Suppressor macrophage (primary cell): ENCODE data around the gene KSR2.

ENCODE experiments used
- DNase-seq, 4 experiments: peaks; one replicate each; pipeline ENCODE4 v3.0.0-alpha.2; 2020 to 2022

KSR2 gene

GRCh38 chr12:117486840-117487659 lies 481.7 kb downstream of the KSR2 start:
- DNase-seq, result peak; percentile 47 to 75 (median 64)

DNA sequence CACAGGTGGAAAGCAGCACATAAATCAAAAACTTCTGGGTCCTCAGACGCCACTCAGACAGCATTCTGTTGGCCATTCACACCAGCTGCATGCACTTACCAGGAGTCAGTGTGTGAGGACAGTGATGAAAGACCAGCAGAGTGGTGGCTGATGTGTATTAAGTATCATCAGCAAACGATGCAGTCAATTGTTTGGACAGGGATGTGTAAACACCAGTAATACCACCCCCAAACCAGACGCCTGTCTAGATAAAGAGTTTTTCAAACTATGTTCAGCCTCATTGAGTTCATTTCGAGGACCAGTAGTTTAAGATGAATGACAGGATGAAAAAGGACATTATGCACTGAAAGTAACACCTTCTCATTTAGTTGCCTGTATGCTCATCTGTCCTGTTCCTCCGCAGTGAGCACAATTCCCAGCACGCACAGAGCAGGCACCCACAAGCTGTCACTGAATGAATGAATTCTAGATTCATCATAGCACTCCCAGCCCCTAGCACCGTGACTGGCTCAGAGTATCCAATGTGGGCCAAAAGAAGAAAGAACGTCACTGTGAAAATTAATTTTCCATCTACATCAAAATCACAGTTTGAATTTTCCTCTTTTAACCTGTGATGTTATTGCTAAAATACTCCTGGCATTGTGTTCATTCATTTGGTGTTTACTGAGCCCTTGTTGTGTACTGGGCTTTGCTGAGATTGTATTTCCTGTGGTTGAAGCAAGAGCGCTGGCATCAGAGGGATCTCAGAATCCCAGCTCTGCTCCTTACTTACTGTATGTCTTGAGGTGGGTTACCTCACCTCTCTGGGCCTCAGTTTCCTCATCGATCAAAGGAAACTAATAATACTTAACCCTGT lies 482.6 kb downstream of the KSR2 start:
- no peak for DNase-seq

GRCh38 chr12:117484901-117485300 lies 483.9 kb downstream of the KSR2 start:
- DNase-seq, result no peak

DNA sequence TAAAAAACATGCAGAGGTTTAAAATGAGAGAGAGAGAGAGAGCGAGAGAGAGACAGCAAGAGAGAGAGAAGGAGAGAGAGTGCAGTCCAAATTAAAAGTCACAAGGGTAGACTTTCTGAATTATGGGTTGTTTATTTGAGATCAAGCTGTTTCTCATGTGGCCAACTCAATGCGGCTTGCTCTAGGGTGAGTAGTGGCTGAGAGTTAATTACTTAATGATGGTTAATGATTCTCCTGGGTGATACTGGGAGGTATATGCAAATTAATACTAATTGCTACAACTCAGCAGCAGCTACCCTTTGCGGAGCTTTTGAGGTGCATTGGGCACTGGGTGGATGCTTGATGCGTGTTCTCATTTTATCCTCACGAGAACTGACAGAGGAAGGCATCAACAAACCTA lies 485.3 kb downstream of the KSR2 start:
- no peak for DNase-seq

GRCh38 chr12:117481470-117481869 lies 487.3 kb downstream of the KSR2 start:
- DNase-seq, result no peak

- no peak for DNase-seq
These were observed 492.4 kb downstream of the KSR2 start for GRCh38 chr12:117476341-117476740.

- DNase-seq, result no peak
These were observed 494.9 kb downstream of the KSR2 start for GRCh38 chr12:117473856-117474255.

GRCh38 chr12:117472983-117473382 lies 495.8 kb downstream of the KSR2 start:
- DNase-seq, result peak in 2 of 4 experiments; percentile 9 to 14

DNA sequence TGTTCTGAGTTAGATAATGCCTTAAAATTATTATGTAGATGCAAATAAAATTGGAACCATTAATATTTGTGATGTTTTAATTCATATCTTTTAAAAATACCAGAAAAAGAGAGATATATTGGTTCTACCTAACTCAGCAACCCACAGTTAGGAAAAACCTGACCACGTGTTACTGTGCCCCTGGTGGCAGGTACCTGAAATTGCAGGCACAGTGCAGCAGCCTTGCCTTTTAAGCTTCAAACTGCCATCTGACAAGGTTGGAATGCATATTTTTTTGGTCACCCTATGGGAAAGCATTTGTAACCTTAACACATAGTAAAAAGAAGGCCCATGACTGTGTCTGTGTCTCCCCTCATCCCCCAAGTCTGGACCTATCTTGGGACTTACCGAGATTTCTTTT lies 498.0 kb downstream of the KSR2 start:
- DNase-seq, result peak in 3 of 4 experiments; percentile 21 to 33 (median 31)

GRCh38 chr12:117469883-117470483 lies 498.8 kb downstream of the KSR2 start:
- DNase-seq, result no peak

GRCh38 chr12:117468016-117468415 lies 500.8 kb downstream of the KSR2 start:
- no peak for DNase-seq

GRCh38 chr12:117467588-117467987 lies 501.2 kb downstream of the KSR2 start:
- DNase-seq, result no peak

DNA sequence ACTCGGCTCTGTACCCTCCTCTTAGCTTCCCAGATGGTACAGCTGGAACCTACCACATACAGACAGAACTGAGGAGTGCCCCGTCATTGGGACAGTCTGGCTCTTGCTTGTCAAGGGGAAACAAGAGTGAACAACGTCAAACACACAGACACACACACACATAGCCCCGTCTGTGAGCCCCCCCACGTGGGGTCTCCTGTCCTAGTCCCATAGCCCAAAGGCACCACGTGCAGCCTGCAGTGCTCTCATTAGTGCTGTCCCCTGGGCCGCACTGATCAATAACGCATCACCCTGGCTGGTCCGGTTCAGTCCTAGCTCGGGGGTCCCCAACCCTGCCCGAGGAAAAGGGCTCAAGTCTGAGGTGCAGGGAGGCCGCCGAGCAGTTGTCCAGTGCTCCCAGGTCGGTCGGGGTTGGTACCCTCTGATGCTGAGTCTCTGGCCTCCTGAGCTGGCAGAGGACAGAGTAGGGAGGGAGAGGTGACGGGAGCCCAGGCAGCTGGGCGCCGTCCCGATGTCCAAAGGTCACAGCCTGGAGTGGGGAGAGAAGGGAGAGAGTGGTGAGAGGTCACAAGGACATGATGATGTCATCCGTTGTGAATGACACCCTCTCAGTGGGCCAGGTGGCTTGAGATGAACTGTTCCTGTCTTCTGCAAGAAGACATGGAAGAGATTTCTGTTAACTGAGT lies 502.0 kb downstream of the KSR2 start:
- DNase-seq, result no peak

DNA sequence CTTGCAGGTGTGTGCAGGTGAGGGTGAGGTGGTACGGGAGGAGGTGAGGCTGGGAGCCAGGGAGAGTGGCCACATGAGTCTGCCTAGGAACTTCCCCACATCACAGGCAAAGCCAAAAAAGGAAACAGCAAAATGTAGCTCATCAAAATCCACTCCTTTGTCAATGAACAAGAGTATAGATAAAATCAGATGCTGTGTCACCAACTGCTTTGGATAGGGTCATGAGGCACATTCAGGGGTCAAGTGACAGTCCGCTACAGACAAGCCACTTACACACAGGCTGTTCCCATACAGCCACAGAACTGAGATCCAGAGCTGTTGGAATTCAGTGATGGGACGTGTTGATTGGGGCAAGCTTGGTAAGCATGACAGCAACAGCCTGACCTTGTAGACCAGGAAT lies 507.1 kb downstream of the KSR2 start:
- DNase-seq, result no peak

- DNase-seq, result no peak
These were observed 509.6 kb downstream of the KSR2 start for GRCh38 chr12:117459229-117459628.

GRCh38 chr12:117457189-117457588 lies 511.6 kb downstream of the KSR2 start:
- no peak for DNase-seq

- no peak for DNase-seq
These were observed 512.7 kb downstream of the KSR2 start for GRCh38 chr12:117456076-117456475.

- no peak for DNase-seq
These were observed 514.8 kb downstream of the KSR2 start for GRCh38 chr12:117453961-117454360.

GRCh38 chr12:117452112-117452511 lies 516.7 kb downstream of the KSR2 start:
- DNase-seq, result no peak

DNA sequence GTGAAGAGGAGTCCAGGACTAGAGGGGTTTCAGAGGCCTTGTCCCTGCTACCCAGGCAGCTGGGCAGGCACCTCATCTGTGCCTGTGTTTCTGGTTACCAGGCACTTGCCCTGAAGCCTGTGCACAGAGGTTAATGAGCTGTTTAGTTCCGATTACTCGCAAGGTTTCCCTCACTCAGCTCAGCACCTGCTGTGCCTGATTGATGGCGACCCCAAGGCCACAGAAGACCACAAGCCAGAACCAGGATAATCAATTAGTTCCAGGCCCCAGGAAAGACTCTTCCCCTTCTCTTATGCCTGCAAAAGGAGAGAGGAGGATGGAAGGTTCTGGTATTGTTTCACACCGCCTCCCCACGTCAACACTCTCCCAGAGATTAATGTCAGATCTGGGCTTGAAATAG lies 518.6 kb downstream of the KSR2 start:
- DNase-seq, result no peak

GRCh38 chr12:117447665-117448366 lies 521.0 kb downstream of the KSR2 start:
- no peak for DNase-seq

GRCh38 chr12:117444781-117445180 lies 524.0 kb downstream of the KSR2 start:
- DNase-seq, result no peak
